Activated CD8-positive, alpha-beta memory T cell treated with anti-CD3 and anti-CD28 coated beads, Interleukin-2, amount 50 U/mL, for 24 hours (primary cell): ENCODE data around the gene ZNF385B.

Experiments
- DNase-seq: peaks from one replicate; pipeline ENCODE4 v3.0.0-alpha.2; 2020; ENCODE audit errors: extremely low read depth

Gene ZNF385B

DNA sequence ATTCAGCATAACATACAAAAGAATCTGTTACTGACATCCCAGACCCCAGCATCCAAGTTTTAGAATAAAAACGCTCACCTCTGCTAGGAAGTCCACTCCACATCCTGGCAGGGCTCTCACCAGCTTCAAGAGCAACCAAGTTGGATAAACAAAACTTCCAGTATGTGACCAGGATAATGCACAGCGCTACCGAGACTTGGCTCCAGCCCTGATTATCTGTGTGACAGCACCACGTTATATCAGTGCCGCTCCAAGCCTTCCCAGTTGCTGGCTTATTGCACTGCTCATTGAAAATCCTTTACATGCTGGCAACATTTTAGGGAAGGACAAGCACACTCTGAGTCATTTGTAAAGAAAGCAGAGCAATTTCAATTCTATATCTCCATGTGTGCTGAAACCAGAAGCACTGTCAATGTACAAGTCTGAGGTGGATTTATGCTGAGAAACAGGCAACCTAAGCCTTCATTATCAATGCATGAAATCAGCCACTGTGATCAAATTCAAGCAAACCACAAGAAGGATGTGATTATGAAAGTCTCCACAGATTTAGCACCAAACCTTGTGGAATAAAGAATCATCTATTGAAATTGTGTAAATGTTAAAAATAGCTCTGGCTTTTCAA lies 115.7 kb downstream of the ZNF385B start:
- no peak for DNase-seq

DNA sequence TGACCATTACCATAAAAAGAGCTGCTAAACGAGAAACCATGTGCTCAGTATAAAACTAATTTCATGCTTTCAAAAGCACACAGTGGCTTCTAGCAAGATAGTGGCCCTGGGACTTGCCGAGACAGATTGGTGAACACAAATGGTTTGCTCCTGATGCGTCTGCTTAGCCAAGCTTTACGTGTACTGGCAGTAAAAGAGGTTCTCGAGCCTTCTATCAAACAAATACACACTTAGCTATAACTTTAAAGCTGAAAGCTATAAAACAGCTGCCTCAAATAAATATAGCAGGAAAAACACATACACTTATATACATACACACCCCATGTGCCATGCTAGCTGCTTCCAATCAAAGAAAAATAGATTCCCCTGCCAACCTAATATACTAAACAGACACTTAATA lies 117.0 kb downstream of the ZNF385B start:
- DNase-seq = no peak

DNA sequence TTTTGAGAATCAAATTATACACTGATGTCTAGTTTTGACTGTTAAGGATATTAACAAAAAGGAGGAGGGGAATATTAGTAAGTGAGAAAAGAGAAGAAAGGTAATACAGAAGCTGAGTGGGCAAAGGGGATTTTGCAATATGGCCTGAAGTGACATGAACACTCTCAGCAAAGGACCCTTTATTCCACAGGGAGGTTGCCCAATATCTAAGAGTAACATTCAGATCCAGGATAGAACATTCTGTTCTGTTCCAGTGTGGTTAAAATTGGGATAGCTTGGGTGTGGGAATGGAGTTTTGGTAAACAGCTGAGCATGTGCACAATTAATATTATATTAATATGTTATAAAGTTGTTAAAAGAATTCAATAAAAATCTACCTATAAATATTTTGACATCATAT lies 120.1 kb downstream of the ZNF385B start:
- no peak for DNase-seq

DNA sequence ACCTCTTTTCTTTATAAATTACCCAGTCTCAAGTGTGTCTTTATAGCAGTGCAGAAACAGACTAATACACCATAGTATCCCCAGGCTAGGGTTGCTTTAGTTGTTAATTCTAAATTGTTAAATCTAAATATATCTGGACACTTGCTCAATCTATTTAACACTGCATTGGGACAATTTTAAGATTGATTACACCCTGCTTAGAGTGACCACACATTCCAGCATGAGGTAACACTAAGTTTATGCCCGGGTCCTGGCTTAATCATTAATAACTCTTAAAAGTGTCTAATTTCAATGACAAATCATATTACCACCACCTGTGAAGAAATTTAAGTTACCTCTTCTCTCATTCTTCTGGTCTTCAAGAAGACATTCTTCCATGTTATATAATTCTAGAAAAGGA lies 131.4 kb downstream of the ZNF385B start:
- no peak for DNase-seq

DNA sequence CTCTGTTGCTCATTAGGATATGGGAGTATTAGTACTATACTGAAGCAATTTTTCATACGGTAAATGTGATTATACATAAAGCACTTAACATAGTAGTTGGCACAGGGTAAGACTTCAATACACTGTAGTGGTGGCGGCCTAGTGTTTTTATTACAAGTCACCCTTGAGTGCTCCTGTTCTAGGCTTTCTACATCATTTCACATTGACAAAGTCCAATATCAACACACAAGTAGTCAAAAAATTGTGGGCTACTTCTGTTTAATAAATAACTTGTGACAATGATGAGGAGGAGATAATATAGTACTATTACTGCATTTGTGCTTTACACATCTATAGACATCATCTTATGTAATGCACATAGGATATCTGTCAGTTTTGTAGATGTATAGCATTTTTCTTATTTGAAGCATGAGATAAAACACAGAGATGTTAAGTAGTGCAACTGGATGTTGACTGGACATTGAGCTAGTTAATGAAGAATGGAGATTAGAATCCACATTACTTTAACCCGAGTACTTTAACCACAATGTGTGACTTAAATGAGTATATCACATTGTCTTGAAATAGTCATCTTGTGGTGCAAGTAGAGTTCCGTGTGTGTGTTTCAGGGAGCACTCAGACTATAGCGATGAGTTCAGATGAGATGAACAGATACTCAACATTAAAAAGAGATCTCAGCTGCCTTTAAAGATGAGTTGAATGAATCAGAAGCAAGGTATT lies 134.8 kb downstream of the ZNF385B start:
- DNase-seq = no peak

DNA sequence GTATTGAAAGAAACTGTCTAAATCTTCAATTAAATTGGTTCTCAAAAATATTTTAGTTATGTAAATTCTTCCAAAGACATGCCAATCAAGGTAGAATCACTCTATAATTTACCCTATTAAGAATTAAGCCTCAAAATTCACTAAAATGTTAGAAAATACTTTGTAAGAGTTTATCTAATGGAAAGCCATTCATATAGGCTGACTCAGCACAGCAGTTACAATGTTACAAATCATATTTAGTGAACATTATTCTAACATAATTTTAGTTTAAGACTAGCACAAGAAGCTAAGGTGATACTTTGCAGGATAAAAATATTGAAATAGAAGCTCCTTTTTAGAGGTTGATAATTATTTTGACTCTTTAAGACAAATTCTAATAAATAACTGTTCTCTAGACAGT lies 137.0 kb downstream of the ZNF385B start:
- no peak for DNase-seq

DNA sequence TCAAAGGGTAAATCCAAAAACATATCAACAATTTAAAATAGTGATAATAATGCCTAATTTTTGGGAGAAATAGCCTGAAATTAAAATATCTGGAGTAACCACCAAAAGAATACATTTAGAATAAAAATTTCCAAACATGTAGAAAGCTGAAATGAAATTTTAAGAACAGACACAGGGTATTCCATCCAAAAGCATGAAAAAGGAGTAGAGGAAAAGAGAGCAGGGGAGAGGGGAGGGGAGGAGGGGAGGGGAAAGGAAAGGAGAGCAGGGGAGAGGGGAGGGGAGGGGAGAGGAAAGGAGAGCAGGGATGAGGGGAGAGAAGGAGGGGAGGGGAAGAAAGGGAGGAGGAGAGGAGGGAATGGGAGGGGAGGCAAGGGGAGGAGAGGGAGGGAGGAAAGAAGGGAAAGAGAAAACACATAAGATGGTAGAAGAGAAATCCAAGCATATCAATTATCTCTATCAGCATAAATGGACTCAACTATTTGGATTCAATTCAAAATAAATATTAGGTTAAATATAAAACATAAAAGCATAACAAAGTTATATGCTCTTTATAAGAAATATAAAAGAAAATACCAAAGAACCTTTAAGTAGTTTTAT lies 141.1 kb downstream of the ZNF385B start:
- DNase-seq = no peak

DNA sequence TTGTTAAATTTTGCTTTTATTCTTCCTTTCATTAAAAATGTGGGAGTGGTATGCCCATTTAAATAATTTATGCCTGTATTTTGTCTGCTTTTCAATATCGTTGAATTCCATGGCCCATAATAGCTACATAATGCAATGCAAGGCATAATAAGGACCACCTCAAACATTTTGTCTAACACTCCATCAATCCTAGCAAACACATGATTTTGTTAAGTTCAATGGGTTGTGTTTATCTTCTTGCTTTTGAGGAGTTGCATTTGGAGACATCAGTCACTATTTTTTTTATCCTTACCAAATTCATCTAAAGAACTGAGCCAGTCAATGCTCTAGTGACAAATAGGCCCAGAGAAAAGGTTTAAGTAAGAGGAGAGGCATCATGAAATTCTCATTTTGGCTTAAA lies 145.5 kb downstream of the ZNF385B start:
- no peak for DNase-seq

DNA sequence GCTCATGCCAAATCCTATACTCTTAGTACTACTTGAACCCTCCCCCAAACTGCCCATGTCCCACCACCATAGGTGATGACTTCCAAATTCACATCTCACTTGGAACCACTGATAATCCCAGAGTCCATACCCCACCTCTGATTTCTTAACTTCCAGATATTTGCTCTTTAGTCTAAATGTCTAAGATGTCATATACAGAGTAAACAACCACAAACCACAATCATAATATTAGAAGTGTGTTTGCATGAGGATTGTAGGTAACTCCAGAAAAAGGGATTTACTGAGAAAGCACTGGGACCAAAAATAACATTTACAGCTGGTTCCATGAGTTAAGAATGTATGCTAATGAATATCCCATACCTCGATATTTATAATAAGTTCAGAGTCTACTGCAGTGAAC lies 146.2 kb downstream of the ZNF385B start:
- no peak for DNase-seq

DNA sequence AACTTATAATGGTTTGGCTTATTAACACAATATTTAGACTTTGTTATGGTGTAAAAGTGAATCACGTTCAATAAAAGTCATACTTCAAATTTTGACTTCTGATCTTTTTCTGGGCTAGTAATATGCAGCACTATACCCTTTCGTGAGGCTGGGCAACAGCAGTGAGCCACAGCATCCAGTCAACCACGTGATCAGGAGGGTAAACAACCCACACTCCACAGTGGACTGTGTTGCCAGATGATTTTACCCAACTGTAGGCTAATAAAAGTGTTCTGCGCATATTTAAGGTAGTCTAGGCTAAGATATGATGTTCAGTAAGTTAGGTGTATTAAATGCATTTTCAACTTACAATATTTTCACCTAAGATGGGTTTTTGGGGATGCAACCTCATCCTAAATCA lies 148.6 kb downstream of the ZNF385B start:
- no peak for DNase-seq

DNA sequence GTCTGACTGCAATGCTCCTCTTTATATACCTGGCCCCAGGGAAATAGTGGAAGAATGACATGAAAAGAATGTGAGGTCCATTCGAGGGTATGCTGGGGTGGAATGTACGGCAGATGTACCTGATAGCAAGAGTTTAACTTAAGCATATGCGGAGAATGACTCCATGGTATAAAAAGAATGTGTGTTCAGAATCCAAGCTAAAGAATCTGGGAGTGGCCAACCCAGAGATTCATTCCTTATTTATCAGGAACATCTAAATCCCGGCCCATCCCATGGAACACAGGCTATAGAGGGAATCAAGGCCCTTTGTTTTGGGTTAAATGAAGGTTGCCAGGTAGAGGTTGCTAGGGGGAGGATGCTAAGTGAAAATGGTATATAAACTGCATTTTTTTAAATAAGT lies 150.0 kb downstream of the ZNF385B start:
- DNase-seq = no peak

DNA sequence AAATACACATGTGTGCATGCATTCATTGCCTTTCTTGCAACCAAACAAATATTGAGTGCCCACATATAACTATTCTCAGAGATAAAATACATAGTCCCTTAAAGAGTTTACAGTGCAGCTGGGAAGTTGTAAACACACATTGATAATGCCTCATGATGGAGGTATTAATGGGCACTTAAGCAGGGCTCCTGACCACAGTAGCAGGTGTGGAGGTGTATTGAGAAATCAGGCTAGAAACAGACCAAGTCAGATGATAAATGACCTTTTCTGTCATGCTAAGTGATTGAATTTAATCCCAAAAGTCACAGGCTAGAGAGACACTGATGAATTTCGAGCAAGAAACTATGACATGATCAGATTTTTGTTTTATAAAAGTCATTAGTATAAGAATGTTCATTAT lies 157.7 kb downstream of the ZNF385B start:
- DNase-seq = no peak

DNA sequence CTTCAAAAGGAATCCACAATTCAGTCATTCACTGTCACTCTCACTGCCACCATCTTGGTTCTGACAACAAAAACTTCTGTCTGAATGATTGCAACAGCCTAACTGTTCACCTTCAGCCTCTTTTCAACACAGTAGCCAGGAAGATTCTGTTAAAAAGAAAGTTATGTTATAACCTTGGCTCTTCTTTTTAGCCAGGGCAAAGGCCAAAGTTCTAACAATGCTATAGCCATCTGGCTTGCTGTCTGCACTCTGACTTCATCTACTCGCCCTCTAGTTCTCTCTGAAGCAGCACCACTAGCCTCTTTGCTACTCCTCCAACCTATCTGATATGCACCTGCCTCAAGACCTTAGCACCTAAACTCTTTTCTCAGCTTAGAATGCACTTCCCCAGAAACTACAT lies 158.5 kb downstream of the ZNF385B start:
- no peak for DNase-seq

DNA sequence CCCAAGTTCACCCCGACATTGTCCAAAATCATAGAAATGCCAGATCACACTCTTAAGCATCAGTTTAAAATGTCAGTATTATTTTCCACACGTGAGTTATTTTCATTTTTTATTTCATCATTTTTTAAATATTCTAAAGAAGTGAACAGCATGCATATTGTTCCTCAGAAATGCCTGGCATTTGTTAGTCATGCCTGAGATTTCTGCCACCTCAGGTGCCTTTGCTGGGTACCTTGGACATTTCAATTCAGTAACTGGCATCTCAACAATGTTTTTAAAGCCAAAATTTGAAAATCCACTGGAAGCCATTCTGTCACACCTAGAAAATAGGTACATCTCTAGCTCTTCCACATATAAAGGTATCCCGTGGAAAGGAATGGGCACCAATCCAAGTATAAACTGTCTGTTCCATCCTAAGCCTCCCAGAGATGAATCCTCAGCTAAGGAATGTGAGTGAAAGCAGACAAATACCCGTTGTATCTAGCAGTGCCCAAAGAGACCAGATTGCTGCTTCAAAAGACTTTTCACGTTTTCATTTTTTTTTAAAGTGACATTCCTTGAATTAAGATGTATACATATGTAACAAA lies 159.8 kb downstream of the ZNF385B start:
- no peak for DNase-seq

DNA sequence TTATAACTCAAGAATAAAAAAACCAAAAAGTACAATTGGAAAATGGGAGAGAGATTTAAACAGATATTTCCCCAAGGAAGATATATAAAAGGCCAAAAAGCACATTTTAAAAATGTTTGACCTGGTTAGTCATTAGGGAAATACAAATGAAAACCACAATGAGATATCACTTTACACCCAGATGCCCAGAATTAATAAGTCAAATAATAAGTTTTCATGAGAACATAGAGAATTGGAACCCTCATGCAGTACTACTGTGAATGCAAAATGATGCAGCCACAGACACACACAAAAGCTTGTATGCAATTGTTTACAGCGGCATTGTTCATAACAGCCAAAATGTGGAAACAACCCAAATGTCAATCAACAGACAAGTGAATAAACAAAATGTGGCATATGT lies 165.9 kb downstream of the ZNF385B start:
- DNase-seq = no peak

DNA sequence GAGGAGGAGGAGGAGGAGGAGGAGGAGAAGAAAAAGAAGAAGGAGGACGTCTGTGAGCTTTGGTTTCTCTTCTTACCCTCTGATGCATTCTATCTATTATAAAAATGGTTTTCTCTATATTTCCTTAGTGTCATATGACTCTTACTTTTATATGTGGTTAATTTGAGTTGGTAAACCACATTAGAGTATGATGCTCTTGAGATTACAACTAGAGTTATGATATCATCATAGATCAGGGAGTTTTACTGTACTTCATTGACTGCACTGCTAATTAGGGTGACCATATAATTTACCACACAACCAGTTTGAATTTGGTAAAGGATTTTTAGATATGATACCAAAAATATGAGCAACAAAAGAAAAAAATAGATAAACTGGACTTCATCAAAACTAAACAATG lies 166.4 kb downstream of the ZNF385B start:
- no peak for DNase-seq

DNA sequence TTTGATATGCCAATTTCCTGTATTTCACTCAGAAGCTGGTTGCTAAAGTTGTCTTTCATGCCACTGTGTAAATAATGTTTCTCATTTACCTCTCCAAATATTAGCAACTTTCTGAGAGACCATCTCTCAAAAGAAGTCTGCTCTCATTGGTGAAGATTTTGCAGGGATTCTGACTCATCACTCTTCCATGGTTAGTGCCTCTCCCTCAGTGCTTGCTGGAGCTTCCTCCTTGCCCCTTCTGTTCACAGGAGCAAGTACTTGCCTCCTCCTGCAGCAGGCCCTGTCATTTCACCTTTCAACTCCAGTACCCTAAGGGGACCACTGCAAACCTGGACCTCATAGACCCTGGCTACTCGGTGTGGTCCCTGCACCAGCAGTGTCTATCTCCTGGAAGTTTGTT lies 168.8 kb downstream of the ZNF385B start:
- DNase-seq = no peak

DNA sequence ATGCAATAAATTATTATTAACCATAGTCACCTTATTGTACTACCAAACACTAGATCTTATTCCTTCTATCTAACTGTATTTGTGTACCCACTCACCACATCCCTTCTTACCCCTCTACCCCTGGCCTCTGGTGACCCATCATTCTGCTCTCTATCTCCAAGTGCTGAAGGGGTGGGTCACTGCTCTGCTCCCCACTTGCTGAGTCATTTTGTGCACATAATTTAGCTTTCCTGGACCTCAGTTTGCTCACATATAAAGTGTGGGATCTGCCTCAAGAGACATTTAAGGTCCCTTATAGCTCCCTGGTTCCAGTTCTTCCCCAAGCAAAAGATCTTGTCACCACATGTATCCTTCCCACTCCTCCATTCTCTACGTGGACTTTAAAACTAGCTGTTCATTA lies 169.4 kb downstream of the ZNF385B start:
- DNase-seq = no peak

DNA sequence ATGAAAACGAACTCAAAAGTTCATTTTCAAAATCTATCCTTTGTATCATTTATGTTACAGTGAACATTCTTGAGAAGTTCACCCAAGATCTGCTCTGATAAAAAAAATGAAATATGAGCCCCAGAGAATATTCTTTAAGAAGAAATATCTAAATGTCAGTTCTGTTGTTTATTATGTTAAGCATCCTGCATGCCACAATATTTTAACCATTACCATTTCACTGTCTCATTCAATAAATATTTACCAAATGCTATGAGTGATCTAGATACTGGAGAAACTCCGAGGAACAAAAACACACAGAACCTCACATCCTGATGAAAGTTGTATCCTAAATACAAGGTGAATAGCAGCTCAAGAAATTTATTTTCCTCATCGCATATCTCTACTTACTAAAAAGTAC lies 170.2 kb downstream of the ZNF385B start:
- DNase-seq = no peak

DNA sequence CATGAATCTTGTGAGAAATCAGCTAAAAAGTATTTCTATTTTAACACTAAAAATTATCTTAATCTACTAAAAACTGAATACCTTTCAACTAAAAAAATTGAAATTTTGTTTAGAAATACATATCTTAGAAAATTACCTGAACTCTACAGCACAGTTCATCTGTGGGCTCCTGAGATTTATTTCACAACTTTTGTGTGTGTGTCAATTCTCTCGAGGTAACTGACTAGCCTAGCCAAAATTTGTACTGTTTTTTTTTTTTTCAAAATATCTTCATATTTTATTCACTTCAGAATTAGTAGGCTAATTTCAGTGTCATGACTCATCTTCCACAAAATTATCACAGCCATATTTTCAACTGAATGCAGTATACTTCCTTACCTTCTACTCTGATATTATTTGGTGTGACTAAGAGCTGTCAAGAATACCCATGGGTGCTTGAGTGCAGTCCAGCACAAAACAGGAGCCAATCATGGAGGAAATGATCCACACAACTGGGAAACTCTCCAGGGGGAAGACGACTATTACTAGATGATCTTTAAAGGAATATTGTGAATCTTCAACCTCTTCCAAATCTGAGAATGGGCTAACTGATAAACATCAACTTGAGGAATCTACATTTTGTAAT lies 174.6 kb downstream of the ZNF385B start:
- no peak for DNase-seq

DNA sequence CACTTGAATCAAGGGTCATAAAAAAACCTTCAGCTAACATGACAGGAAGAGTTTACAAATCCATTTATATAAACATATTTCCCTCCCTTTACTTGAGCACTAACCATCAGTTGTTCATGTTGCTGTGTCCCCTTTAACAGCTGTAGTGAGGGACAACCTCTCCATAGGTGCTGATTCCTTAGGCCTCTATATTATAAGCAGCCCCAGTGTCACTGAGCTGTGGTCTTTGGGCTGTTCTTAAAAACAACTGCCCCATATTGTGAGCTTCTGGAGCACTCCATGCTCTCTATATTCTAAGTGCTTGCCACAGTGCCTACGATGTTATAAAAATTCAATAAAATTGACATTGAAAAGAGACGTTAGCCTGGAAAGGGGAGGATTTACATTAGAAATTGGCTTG lies 175.3 kb downstream of the ZNF385B start:
- DNase-seq = no peak

DNA sequence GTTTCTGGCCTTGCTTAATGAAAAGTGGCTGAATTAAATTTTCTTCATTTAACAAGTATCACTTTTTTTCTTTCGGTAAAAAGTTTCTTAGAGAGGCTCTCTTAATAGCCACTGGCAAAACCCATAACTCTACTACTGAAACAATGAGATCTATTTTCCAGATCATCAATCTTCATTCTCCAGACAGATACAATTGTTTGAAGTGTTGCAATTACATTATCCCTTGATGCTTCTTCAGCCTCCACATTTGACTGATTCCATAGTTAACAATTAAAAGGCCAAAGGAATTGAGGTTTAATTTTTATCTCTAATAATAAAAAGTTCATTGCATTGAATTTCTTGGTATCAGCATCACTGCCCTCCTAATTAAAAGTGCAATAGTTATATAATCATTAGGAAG lies 176.3 kb downstream of the ZNF385B start:
- DNase-seq = no peak

DNA sequence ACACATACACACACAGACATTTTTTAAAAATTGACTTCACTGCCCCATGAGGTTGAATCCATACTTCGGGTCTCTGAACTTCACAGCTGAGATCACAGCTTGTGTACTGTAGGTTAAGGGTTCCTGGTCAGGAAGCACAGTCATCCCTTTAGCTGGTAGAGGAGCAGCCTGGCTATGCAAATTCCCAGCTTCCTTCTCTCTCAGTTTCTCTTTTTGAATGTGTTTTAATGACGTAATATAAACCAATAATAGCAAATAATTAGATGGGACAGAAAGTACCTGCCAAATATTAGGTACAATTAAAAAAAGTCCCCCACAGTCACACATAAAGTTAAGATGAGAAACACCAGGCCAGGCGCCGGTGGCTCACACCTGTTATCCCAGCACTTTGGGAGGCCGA lies 178.7 kb downstream of the ZNF385B start:
- no peak for DNase-seq
